ENCODE data around the gene OR56B1. TPM values are rescaled to one million over a fixed set of nuclear protein-coding genes. Genes with fewer than 3 reads are reported as not detected.
A peak's percentile ranks its signal among the peaks of the same experiment; 100 is the strongest.

Gene OR56B1
- total RNA-seq, 1 experiment from 2014 or later: 0.17 TPM

- TF ChIP-seq ZNF396 (CRISPR knock-in tag; IDR thresholded peaks at IDR 0.05; ENCODE audit: borderline replicate concordance): no peak
- no peak for TF ChIP-seq MYBL2 (CRISPR knock-in tag; IDR thresholded peaks at IDR 0.05)
- no peak for TF ChIP-seq ESRRA (CRISPR knock-in tag; IDR thresholded peaks at IDR 0.05; ENCODE audit: borderline replicate concordance)
- no peak for TF ChIP-seq ZNF416 (CRISPR knock-in tag; IDR thresholded peaks at IDR 0.05)
- no peak for TF ChIP-seq GTF2I (CRISPR knock-in tag; conservative IDR thresholded peaks at IDR 0.05)
- TF ChIP-seq SP1 (CRISPR knock-in tag; conservative IDR thresholded peaks at IDR 0.05): no peak
- TF ChIP-seq ATF1 (CRISPR knock-in tag; IDR thresholded peaks at IDR 0.05): no peak
- no peak for TF ChIP-seq FOXP4 (CRISPR knock-in tag; IDR thresholded peaks at IDR 0.05)
- no peak for TF ChIP-seq PRDM15 (CRISPR knock-in tag; IDR thresholded peaks at IDR 0.05)
- no peak for TF ChIP-seq HMGA2 (CRISPR knock-in tag; IDR thresholded peaks at IDR 0.05)
These were observed 47.8 kb upstream of the OR56B1 start (continued) for GRCh38 chr11:5688482-5688881.

GRCh38 chr11:5689551-5689983 is 46.7 kb upstream of the OR56B1 start, which contains the start of gene TRIM22:
TSS of gene TRIM22 (plus strand) at chr11:5689790. CDS start at chr11:5696233, 6,443 bp downstream.
- peaks cover 10% of the 10 kb centered on the region for H3K9me3 Mint-ChIP-seq
- ATAC-seq: peak; percentile 74
- H3K36me3 Mint-ChIP-seq: peaks cover 11% of the 10 kb centered on the region
- H3K4me1 Mint-ChIP-seq: peaks cover 53% of the 10 kb centered on the region
- H3K4me3 Mint-ChIP-seq: peak within 1 kb of the TSS; percentile 75
- POLR2A ChIA-PET: no interaction called here
- peak; percentile 34 for DNase-seq (ENCODE audit: low spot score)
- CTCF ChIA-PET: interaction anchor here (1.3 to 1.5 kb wide), 3 partner anchors 90 to 213 kb away, joined by 3 to 4 read pairs (median 3); no protein-coding TSS in a partner anchor
- H3K27me3 Mint-ChIP-seq (ENCODE audit: low read depth): no peaks in the 10 kb centered on the region
- peak within 1 kb of the TSS; percentile 99 for H3K27ac Mint-ChIP-seq
- TF ChIP-seq MYBL2 (CRISPR knock-in tag; IDR thresholded peaks at IDR 0.05): no peak
- TF ChIP-seq, protein P1, sequence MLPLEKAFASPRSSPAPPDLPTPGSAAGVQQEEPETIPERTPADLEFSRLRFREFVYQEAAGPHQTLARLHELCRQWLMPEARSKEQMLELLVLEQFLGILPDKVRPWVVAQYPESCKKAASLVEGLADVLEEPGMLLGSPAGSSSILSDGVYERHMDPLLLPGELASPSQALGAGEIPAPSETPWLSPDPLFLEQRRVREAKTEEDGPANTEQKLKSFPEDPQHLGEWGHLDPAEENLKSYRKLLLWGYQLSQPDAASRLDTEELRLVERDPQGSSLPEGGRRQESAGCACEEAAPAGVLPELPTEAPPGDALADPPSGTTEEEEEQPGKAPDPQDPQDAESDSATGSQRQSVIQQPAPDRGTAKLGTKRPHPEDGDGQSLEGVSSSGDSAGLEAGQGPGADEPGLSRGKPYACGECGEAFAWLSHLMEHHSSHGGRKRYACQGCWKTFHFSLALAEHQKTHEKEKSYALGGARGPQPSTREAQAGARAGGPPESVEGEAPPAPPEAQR (CRISPR knock-in tag; IDR thresholded peaks at IDR 0.05): no peak
- no peak for TF ChIP-seq ZNF232 (CRISPR knock-in tag; IDR thresholded peaks at IDR 0.05)
- TF ChIP-seq OVOL2 (CRISPR knock-in tag; IDR thresholded peaks at IDR 0.05; ENCODE audit: borderline replicate concordance): no peak
- TF ChIP-seq ZNF512 (CRISPR knock-in tag; IDR thresholded peaks at IDR 0.05; ENCODE audit: borderline replicate concordance): no peak
- no peak for TF ChIP-seq STAT6 (CRISPR knock-in tag; conservative IDR thresholded peaks at IDR 0.05; ENCODE audit: low read depth)
- no peak for TF ChIP-seq MXD4 (CRISPR knock-in tag; IDR thresholded peaks at IDR 0.05; ENCODE audit: borderline replicate concordance)
- TF ChIP-seq, protein P2, sequence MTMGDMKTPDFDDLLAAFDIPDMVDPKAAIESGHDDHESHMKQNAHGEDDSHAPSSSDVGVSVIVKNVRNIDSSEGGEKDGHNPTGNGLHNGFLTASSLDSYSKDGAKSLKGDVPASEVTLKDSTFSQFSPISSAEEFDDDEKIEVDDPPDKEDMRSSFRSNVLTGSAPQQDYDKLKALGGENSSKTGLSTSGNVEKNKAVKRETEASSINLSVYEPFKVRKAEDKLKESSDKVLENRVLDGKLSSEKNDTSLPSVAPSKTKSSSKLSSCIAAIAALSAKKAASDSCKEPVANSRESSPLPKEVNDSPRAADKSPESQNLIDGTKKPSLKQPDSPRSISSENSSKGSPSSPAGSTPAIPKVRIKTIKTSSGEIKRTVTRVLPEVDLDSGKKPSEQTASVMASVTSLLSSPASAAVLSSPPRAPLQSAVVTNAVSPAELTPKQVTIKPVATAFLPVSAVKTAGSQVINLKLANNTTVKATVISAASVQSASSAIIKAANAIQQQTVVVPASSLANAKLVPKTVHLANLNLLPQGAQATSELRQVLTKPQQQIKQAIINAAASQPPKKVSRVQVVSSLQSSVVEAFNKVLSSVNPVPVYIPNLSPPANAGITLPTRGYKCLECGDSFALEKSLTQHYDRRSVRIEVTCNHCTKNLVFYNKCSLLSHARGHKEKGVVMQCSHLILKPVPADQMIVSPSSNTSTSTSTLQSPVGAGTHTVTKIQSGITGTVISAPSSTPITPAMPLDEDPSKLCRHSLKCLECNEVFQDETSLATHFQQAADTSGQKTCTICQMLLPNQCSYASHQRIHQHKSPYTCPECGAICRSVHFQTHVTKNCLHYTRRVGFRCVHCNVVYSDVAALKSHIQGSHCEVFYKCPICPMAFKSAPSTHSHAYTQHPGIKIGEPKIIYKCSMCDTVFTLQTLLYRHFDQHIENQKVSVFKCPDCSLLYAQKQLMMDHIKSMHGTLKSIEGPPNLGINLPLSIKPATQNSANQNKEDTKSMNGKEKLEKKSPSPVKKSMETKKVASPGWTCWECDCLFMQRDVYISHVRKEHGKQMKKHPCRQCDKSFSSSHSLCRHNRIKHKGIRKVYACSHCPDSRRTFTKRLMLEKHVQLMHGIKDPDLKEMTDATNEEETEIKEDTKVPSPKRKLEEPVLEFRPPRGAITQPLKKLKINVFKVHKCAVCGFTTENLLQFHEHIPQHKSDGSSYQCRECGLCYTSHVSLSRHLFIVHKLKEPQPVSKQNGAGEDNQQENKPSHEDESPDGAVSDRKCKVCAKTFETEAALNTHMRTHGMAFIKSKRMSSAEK (CRISPR knock-in tag; IDR thresholded peaks at IDR 0.05; ENCODE audit: borderline replicate concordance): no peak
- TF ChIP-seq MAX (CRISPR knock-in tag; IDR thresholded peaks at IDR 0.05): no peak
- no peak for TF ChIP-seq GRHL2 (CRISPR knock-in tag; IDR thresholded peaks at IDR 0.05; ENCODE audit: insufficient replicate concordance, severe bottlenecking)
